MCF 10A (cell line): ENCODE measurements around the gene ZBTB7B. TPM values are rescaled to one million over a fixed set of nuclear protein-coding genes. Genes with fewer than 3 reads are reported as not detected.

Experiments used
- BruUV-seq: library from RNA; stranded (reverse); fragments of 400-500 nt; replicated peaks from 2 replicates; lab custom pipeline; 2021; lab: Mats Ljungman, UMichigan
- CTCF ChIA-PET: fragments of 300-600 bp; sonication (Branson Sonifier 250); formaldehyde crosslinking; extraction: SDS; loops from one replicate; lab custom pipeline; 2021; ENCODE audit warnings: antibody characterized with exemption, inconsistent platforms; lab: Yijun Ruan, JAX
- POLR2A ChIA-PET: fragments of 300-600, 350-650 bp; sonication (Branson Sonifier 250); formaldehyde crosslinking; extraction: SDS; loops from one replicate; lab custom pipeline; 2020; ENCODE audit warnings: antibody characterized with exemption, inconsistent platforms; lab: Yijun Ruan, JAX
- DNase-seq: peaks from one replicate; pipeline ENCODE4 v3.0.0-alpha.2; 2018; ENCODE audit not compliant: unreplicated experiment
- H3K27ac Mint-ChIP-seq: one replicate; pipeline ENCODE4 v1.8.0; 2022; ENCODE audit warnings: mild to moderate bottlenecking, low read depth, mixed read lengths; ENCODE audit not compliant: unreplicated experiment
- H3K27me3 Mint-ChIP-seq: one replicate; pipeline ENCODE4 v1.8.0; 2022; ENCODE audit warnings: mixed read lengths; ENCODE audit not compliant: insufficient read depth, unreplicated experiment
- H3K36me3 Mint-ChIP-seq: one replicate; pipeline ENCODE4 v1.8.0; 2022; ENCODE audit warnings: mild to moderate bottlenecking, moderate library complexity, mixed read lengths; ENCODE audit not compliant: insufficient read depth, unreplicated experiment
- H3K4me1 Mint-ChIP-seq: one replicate; pipeline ENCODE4 v1.8.0; 2022; ENCODE audit warnings: mixed read lengths; ENCODE audit not compliant: insufficient read depth, unreplicated experiment
- H3K4me3 Mint-ChIP-seq: one replicate; pipeline ENCODE4 v1.8.0; 2022; ENCODE audit warnings: mild to moderate bottlenecking, moderate library complexity, mixed read lengths; ENCODE audit not compliant: unreplicated experiment
- H3K9me3 Mint-ChIP-seq: one replicate; pipeline ENCODE4 v1.8.0; 2022; ENCODE audit warnings: mixed read lengths; ENCODE audit not compliant: unreplicated experiment
- intact Hi-C: fragments of 100-400 bp; cut with micrococcal nuclease; formaldehyde crosslinking; loops from 2 replicates; pipeline ENCODE4 v1.14.1; 2022
- total RNA-seq: library from RNA; stranded (reverse); gene quantifications from 2 replicates; pipeline ENCODE4 v1.2.3, GENCODE V29; 2022
- TF ChIP-seq, protein P1 (sequence below): fragments of 200-600 bp; IDR thresholded peaks from one replicate; pipeline ENCODE4 v1.8.0; 2022; ENCODE audit warnings: antibody characterized with exemption, mild to moderate bottlenecking; ENCODE audit not compliant: unreplicated experiment

Gene ZBTB7B
- total RNA-seq, 1 experiment from 2014 or later = 175 TPM

DNA sequence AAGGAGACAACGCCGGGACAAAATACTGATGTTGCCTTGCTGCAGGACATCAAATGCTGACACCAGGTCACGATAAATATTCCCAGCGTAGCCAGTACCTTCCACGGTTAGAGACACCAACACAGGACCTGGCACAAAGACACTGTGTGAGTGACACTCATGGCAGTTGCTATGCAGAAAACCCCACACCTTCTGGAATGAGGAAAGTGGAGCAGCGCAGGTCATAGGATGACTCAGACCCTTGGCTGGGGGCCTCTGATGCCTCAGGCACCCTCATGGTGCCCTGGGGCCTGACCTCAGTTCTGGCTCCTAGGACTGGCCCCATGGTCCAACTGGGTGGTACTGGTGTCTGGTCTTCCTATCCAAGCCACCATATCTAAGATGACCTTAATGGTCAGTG lies 24.0 kb downstream of the ZBTB7B start:
- Mint-ChIP-seq H3K36me3 (peaks cover 15% of the 10 kb centered on the region), H3K27me3 (no peaks in the 10 kb centered on the region), H3K4me1 (peaks cover 26% of the 10 kb centered on the region), H3K27ac (no peak overlapping the region), H3K9me3 (no peaks in the 10 kb centered on the region), H3K4me3 (no peak overlapping the region)
- BruUV-seq = no TSS peak
- intact Hi-C loops = no loop called here
- peak; percentile 67 for DNase-seq
- CTCF ChIA-PET = no interaction called here
- TF ChIP-seq, protein P1, sequence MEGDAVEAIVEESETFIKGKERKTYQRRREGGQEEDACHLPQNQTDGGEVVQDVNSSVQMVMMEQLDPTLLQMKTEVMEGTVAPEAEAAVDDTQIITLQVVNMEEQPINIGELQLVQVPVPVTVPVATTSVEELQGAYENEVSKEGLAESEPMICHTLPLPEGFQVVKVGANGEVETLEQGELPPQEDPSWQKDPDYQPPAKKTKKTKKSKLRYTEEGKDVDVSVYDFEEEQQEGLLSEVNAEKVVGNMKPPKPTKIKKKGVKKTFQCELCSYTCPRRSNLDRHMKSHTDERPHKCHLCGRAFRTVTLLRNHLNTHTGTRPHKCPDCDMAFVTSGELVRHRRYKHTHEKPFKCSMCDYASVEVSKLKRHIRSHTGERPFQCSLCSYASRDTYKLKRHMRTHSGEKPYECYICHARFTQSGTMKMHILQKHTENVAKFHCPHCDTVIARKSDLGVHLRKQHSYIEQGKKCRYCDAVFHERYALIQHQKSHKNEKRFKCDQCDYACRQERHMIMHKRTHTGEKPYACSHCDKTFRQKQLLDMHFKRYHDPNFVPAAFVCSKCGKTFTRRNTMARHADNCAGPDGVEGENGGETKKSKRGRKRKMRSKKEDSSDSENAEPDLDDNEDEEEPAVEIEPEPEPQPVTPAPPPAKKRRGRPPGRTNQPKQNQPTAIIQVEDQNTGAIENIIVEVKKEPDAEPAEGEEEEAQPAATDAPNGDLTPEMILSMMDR = no peak
- POLR2A ChIA-PET = interaction anchor here (1.0 to 6.3 kb wide), 3 partner anchors 12 to 17 kb away, joined by 4 to 30 read pairs (median 5); no protein-coding TSS in a partner anchor

DNA sequence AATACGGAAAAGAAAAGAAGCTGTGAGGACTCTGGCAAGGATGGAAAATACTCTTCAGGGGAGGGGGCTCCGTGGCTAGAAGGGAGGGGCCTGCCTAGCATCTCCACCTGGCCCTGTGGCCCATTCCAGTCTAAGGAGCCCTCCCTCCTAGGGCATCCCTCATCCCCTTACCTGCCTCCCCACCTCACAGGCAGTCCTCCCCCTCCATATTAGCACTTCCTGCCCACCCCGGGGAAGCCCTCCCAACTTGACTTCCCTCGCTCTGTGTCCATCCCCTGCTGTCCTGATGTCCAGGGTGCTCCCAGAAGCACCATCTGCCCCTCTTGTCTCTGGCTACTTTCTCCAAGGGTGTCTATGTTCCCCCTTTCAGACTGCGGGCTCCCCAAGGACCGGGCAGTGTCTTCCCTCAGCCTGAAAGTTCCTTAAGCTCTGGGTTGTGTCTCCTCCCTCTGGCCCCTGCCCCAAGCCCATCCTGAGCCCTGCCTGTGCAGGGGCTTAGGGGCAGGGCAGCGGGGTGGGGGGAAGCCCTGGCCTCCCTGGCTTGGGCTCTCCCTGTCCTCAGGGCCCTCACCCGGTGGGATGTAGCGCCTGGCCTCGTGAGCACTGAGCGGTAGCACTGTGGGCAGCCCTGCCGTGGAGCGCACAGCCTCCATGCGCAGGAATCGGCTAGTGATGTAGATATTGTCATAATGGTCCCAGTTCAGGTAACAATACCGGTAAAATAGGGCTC lies 27.1 kb downstream of the ZBTB7B start:
- Mint-ChIP-seq H3K9me3 (no peaks in the 10 kb centered on the region), H3K27ac (no peak overlapping the region), H3K27me3 (no peaks in the 10 kb centered on the region), H3K36me3 (no peaks in the 10 kb centered on the region), H3K4me1 (peaks cover 9% of the 10 kb centered on the region), H3K4me3 (no peak overlapping the region)
- intact Hi-C loops = no loop called here
- CTCF ChIA-PET = interaction anchor here (1.7 to 2.0 kb wide), 2 partner anchors 9 to 12 kb away, joined by 4 to 12 read pairs; no protein-coding TSS in a partner anchor
- POLR2A ChIA-PET = interaction anchor here (6.3 kb wide), 1 partner anchor 9 kb away, joined by 30 read pairs; no protein-coding TSS in a partner anchor
- no TSS peak for BruUV-seq
- DNase-seq = no peak
- TF ChIP-seq, protein P1 = no peak

DNA sequence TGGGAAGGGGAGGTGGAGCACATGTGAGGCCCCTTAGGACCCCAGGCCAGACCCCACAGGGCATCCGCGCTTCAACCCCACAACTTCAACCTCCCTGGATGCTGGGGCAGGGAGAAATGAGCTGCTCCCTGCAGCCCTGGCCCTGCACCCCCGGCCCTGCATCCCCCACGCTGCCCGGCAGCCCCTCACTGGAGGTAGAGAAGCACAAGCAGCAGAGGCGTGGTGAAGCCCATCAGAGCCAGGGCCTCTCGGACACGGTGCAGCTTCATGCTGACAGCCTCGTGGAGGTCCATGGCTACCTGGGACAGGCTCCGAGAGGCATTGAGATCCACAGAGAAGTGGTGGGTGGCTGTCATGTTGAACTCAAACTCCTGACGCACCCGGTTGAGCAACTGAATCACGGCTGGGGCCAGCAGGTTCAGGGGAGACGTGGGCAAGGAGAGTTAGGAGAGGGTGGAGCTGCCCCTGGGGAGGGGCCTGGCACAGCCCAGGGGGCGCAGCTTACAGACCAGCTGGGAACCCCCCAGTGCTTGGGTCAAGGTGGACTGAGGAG lies 27.7 kb downstream of the ZBTB7B start:
- Mint-ChIP-seq H3K27me3 (no peaks in the 10 kb centered on the region), H3K4me1 (peaks cover 11% of the 10 kb centered on the region), H3K9me3 (no peaks in the 10 kb centered on the region), H3K27ac (no peak overlapping the region), H3K4me3 (no peak overlapping the region), H3K36me3 (no peaks in the 10 kb centered on the region)
- POLR2A ChIA-PET = interaction anchor here (6.3 to 9.7 kb wide), 2 partner anchors 8 to 11 kb away, joined by 30 to 275 read pairs; no protein-coding TSS in a partner anchor
- intact Hi-C loops = no loop called here
- BruUV-seq = no TSS peak
- TF ChIP-seq, protein P1 = no peak
- CTCF ChIA-PET = interaction anchor here (1.7 to 2.0 kb wide), 2 partner anchors 9 to 13 kb away, joined by 4 to 12 read pairs; no protein-coding TSS in a partner anchor
- no peak for DNase-seq

DNA sequence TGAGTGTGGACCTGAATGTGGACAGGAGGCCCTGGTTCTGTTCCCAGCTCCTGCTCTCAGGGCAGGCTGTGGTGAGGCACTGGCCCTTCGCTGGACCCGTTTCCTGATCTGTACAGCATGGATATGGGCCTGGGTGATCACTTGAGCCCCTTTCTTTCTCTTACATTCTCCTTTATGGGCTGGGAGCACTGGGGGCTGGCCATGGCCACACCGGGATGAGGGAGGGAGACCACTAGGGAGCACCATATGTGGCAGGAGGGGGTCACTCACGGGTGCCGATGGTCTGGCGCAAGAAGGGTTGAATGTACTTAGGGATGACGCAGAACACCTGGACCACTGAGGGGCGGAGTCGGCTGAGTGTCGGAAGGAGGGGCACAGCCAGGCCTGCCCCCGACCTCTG lies 28.3 kb downstream of the ZBTB7B start:
- H3K36me3 Mint-ChIP-seq = no peaks in the 10 kb centered on the region
- H3K9me3 Mint-ChIP-seq = no peaks in the 10 kb centered on the region
- no peak overlapping the region for H3K4me3 Mint-ChIP-seq
- peaks cover 5% of the 10 kb centered on the region for H3K4me1 Mint-ChIP-seq
- no peaks in the 10 kb centered on the region for H3K27me3 Mint-ChIP-seq
- intact Hi-C loops = no loop called here
- ChIA-PET CTCF (interaction anchor here (1.7 kb wide), 1 partner anchor 13 kb away, joined by 4 read pairs; no protein-coding TSS in a partner anchor), POLR2A (interaction anchor here (9.7 kb wide), 1 partner anchor 12 kb away, joined by 275 read pairs; no protein-coding TSS in a partner anchor)
- no peak overlapping the region for H3K27ac Mint-ChIP-seq
- TF ChIP-seq, protein P1 = no peak
- BruUV-seq = no TSS peak
- DNase-seq = no peak
